Stimulated activated CD8-positive, alpha-beta memory T cell treated with anti-CD3 and anti-CD28 coated beads, Interleukin-15, amount 100 ng/mL, for 4 hours (primary cell): ENCODE data around the gene TTC34.

ENCODE experiments used
- DNase-seq, 2 donors: peaks; one replicate each; pipeline ENCODE4 v3.0.0-alpha.2; 2020; ENCODE audit warnings: low read depth in 2 of 2

The TTC34 gene

GRCh38 chr1:2642131-2642559 is 159.3 kb downstream of the TTC34 start:
- no peak for DNase-seq

GRCh38 chr1:2641381-2642130 is 159.9 kb downstream of the TTC34 start:
- DNase-seq = no peak

- DNase-seq = no peak
These were observed 160.9 kb downstream of the TTC34 start for GRCh38 chr1:2640626-2641025.

- no peak for DNase-seq
These were observed 161.6 kb downstream of the TTC34 start for GRCh38 chr1:2639607-2640521.

GRCh38 chr1:2639203-2639602 is 162.3 kb downstream of the TTC34 start:
- DNase-seq = no peak

GRCh38 chr1:2638466-2639115 is 162.9 kb downstream of the TTC34 start:
- DNase-seq = no peak

- no peak for DNase-seq
These were observed 163.9 kb downstream of the TTC34 start for GRCh38 chr1:2637442-2638145.

GRCh38 chr1:2636733-2637132 is 164.8 kb downstream of the TTC34 start:
- DNase-seq = no peak

GRCh38 chr1:2635361-2636010 is 166.0 kb downstream of the TTC34 start:
- DNase-seq = no peak

GRCh38 chr1:2633936-2634491 is 167.5 kb downstream of the TTC34 start:
- DNase-seq = no peak

GRCh38 chr1:2633366-2633935 is 168.0 kb downstream of the TTC34 start:
- DNase-seq = no peak

GRCh38 chr1:2632561-2633361 is 168.7 kb downstream of the TTC34 start, which contains the start of gene MMEL1:
Gene MMEL1 (minus strand): TSS chr1:2633016. CDS start chr1:2629484, 3,532 bp downstream.
- DNase-seq = no peak

GRCh38 chr1:2632051-2632430 is 169.5 kb downstream of the TTC34 start:
- no peak for DNase-seq

- no peak for DNase-seq
These were observed 170.1 kb downstream of the TTC34 start for GRCh38 chr1:2631136-2632050.

GRCh38 chr1:2630498-2631135 is 170.9 kb downstream of the TTC34 start:
- no peak for DNase-seq

- no peak for DNase-seq
These were observed 171.6 kb downstream of the TTC34 start for GRCh38 chr1:2629627-2630497.
